Posterior cingulate gyrus (tissue), 11 donors: ENCODE data around the gene TAF12.
"Not testable (repeated sequence)": the region's sequence is repeated elsewhere in the genome, so short reads cannot be mapped to it uniquely, and the experiment has no call there.

Experiments used
- DNase-seq, 10 donors: peaks; one replicate each; pipeline versions ENCODE4 v3.0.0 to v3.0.0-alpha.2; 2020 to 2021; ENCODE audit warnings: mixed read lengths in 3 of 10
- intact Hi-C: fragments of 100-400 bp; cut with DNase I; formaldehyde crosslinking; loops from one replicate; pipeline ENCODE4 v1.15.1; 2023

TAF12 gene, protein sequence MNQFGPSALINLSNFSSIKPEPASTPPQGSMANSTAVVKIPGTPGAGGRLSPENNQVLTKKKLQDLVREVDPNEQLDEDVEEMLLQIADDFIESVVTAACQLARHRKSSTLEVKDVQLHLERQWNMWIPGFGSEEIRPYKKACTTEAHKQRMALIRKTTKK

DNA sequence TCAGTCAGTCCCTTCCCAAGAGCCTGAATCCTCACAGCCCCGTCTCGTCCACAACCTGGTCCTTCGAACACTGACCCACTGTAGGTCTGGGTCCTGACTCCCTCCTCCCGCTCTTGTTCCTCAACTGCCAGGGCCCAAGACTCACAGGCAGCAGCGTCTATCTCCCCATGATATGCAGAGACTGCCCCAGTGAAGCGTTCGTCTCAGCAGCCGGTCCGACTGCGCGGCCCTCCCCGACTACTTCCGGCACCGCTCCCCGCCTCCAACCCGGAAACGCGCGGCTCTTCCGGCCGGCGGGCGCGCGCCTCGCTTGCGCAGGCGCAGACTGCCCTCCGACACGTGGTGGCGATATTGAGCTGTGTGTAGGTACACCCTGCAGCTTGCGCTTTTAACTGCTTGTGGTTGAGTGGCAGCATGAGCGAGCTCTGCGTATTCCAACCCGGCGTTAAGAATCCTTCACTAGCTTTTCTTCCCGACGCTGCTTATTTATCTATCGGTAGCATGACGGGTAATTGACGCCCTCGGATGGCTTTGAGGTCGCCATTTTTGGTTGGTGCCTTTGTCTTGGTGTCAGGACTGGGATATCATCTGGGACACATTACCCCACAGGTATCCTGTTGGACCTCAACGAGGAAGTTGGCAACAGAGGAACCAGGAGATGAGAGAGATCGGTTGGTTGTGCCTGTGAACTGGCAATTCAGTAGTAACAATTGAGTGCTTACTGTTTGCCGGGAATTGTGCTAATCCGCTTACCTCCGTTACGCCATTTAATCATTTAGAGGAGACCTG, at the start of gene TAF12:
TSS of gene TAF12 (minus strand) at position 221 of the 789 bp plus-strand sequence. CDS start 20,986 bp downstream, outside the sequence.
- intact Hi-C loops = loop anchor here (1.0 to 10.0 kb wide), 2 partner anchors 93 to 232 kb away; partner anchors contain the start of gene YTHDF2
- DNase-seq = peak; percentile 81 to 97 (median 86)

DNA sequence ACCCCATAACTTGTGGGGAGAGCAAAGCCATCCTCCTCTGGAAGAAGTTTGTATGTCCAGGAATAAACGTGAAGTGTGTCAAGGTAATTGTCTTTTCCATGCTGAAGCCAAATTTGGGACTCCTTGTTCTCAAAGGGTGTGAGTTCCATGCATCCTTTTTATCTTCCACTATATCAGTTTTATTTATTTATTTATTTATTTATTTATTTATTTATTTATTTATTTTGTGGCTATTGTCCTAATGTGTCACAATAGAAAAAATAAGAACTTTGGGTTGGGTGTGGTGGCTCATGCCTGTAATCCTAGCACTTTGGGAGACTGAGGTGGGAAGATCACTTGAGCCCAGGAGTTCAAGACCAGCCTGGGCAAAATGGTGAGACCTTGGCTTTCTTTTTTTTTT, 48.8 kb upstream of the TAF12 start:
- not testable (repeated sequence) for DNase-seq

DNA sequence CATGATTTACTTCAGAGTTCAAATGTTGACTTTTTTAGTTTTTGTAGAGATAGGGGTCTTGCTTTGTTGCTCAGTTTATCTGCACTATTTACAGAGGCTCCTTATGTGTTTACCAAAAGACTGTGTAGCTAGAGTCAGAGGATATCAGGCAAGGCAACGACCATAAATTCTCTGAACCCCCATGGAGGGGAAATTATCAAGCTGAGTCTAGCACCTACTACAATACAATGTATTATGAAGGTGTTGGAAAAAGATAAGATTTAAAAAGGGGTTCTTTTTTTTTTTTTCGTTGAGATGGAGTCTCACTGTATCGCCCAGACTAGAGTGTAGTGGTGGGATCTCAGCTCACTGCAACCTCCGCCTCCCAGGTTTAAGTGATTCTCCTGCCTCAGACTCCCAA, 42.1 kb upstream of the TAF12 start:
- DNase-seq = peak in 1 of 10 donors; percentile 2
- intact Hi-C loops = no loop called here

More for the DNA sequence above, 48.8 kb upstream of the TAF12 start:
- intact Hi-C loops = not testable (repeated sequence)

DNA sequence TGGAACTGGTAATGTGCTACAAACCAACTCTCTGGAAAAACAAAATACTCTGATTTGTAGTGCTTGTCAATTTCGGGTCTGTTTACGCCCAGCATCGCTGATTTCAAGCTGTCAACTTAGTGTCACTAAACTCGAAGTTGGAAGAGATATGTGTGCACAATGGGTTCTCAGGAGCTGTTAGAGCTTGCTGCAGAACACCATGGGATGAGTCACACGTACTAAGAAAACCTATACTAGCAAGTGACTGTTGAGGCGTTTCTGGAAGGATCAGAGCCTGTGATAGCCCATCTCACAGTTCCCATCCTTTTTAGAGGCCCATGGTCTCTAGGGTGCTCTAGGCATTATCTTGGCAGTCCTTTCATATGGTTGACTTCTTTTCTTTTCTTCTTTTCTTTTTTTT, 40.0 kb upstream of the TAF12 start:
- no peak for DNase-seq
- intact Hi-C loops = no loop called here

DNA sequence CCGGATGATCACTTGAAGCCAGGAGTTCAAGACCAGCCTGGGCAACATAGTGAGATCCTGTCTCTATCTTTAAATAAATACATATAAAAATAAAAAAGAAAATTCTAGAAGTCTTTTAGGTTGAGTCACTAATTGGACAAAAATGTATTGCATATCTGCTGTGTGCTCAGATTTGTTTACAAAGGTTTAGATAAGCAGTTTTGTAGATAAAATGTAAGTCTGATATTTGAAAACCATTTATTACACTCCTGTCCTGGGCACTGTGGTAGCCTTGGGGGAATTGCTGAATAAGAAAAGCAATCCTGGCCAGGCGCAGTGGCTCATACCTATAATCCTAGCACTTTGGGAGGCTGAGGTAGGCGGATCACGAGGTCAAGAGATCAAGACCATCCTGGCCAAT, 37.3 kb upstream of the TAF12 start:
- peak in 1 of 10 donors; percentile 23 for DNase-seq
- intact Hi-C loops = no loop called here

DNA sequence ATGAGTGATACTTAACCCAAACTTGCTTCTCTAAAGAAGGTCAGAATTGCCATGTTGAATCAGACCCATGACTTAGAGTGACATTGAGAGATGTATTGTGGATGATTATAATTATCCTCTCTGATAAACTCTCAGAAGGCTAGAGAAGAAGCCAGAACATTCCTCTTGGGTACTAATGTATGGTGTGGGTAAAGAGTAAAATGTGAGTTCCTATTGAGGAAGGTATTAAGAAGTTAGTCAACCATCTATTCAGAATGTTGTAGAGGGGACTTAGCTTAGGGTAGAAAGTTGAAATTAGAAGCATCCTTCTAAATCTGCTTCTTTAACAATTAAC, 33.0 kb upstream of the TAF12 start:
- DNase-seq = no peak
- intact Hi-C loops = no loop called here

DNA sequence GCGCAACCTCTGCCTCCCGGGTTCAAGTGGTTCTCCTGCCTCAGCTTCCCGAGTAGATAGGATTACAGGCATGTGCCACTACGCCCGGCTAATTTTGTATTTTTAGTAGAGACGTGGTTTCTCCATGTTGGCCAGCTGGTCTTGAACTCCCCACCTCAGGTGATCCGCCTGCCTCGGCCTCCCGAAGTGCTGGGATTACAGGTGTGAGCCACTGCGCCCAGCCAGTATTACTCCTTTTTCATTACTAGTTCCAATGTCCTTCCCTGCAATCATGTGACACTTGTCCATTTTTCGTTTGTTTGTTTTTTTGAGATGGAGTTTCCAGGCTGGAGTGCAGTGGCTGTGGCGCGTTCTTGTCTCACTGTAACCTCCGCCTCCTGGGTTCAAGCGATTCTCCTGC, 30.1 kb upstream of the TAF12 start:
- intact Hi-C loops = not testable (repeated sequence)

DNA sequence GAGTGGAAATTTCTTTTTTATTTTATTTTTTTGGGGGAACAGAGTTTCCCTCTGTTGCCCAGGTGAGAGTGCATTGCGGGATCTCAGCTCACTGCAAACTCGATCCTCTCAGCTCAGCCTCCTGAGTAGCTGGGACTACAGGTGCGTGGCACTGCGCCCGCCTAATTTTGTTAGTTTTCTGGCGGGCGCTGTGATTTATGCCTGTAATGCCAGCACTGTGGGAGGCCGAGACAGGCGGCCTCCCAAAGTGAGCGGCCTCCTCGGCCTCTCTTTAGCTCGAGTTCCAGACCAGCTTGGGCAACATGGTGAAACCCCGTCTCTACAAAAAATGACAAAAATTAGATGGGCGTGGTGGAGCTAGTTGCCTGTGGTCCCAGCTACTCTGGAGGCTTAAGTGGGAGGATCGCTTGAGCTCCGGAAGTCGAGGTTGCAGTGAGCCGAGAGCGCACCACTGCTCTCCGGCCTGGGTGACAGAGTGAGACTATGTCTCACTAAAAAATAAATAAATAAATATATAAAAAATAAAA, 28.4 kb upstream of the TAF12 start:
- DNase-seq = peak in 2 of 10 donors; percentile 29 to 30
- intact Hi-C loops = no loop called here

More for the DNA sequence above, 30.1 kb upstream of the TAF12 start:
- DNase-seq = peak in 2 of 10 donors; percentile 60 to 63

DNA sequence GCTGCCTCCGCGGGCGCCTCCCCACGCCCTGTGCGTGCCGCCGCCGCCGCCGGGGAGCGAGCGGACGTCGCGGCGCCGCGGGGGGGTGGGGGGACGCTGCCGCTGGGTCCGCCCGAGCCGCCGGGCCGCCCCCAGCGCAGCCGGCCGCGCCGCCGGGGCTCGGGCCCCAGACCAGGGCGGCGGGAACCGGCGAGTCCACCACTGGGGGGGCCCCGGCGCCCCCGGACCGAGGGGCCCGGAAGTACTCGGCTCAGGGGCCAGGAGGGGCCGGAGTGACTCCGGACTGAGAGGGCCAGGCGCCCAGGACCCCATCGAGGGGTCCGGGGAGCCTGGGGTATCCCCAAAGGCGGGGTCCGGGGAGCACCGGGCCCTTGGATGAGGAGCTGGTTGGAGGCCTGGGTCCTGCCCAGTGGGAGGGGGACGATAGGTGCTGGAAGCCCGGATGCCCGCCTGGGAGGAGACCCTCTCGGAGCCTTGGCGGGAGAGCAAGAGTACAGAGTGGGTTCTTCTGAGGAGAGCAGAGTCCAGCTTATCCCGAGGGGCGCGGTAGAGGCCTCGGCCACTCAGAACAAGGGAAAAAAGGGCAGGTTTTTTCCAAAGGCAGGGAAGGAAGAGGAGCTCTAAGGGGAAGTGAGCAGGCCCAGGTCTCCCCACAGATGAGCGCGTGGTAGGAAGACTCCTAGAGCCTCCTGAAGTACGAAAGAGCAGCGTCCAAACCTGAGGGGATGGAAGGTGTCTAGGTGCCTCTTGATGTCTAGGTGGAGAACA, 26.3 kb upstream of the TAF12 start:
- peak; percentile 31 to 91 (median 41) for DNase-seq
- intact Hi-C loops = loop anchor here (1.0 kb wide), 2 partner anchors 21 to 67 kb away; partner anchors contain the start of genes RNU11 and YTHDF2

DNA sequence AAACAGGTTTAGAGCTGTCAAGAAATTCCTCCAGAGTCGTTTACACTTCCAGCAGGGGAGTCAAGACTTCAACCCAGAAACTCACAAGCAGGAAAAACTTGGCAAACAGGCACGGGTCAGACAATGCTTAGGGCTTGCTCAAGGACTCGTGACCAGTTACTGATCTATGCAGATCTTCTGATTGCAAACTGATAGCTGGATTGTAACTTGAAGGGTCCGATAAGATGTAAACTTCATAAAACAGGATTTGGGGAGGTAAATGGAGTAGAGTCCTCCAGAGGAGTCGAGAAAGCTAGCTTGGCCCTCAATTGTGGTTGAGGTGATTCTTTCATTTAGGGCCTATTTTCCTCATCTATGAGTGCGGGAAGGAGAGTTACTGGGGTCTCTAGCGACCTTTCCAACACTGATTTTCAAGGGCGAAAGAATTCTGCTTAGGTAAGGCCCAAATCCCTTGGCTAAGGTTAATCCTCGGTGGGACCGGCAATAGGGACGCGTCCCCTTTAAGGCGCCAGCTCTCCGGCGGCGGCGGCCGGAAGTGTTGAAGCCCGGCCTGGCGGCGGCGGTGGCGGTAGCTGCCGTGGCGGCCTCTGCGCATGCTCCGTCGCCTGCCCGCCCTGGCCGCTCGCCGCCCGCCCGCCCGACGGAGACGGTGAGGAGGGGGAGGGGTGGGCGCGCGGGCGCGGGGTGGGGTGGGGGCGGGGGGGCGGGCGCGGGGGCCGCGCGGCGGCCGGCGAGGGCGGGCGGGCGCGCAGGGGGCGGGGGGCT, 25.5 kb upstream of the TAF12 start, which contains the start of gene GMEB1:
TSS of gene GMEB1 (plus strand) at position 594 of the 765 bp plus-strand sequence. CDS start 14,829 bp downstream, outside the sequence.
- intact Hi-C loops = loop anchor here (1.0 kb wide), 1 partner anchor 68 kb away; the partner anchor contains the start of gene YTHDF2
- DNase-seq = peak; percentile 73 to 98 (median 82)

DNA sequence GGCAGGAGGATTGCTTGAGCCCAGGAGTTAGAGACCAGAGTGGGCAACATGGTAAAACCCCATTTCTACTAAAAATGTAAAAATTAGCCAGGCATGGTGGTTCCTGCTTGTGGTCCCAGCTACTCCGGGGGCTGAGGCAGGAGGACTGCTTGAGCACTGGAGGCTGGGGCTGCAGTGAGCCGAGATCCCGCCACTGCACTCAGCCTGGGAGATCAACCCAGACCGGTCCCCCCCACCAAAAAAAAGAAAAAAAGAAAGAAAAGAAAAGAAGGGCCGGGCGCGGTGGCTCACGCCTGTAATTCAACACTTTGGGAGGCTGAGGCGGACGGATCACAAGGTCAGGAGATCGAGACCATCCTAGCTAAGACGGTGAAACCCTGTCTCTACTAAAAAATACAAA, 23.9 kb upstream of the TAF12 start:
- peak in 2 of 10 donors; percentile 8 to 54 for DNase-seq
- intact Hi-C loops = no loop called here

DNA sequence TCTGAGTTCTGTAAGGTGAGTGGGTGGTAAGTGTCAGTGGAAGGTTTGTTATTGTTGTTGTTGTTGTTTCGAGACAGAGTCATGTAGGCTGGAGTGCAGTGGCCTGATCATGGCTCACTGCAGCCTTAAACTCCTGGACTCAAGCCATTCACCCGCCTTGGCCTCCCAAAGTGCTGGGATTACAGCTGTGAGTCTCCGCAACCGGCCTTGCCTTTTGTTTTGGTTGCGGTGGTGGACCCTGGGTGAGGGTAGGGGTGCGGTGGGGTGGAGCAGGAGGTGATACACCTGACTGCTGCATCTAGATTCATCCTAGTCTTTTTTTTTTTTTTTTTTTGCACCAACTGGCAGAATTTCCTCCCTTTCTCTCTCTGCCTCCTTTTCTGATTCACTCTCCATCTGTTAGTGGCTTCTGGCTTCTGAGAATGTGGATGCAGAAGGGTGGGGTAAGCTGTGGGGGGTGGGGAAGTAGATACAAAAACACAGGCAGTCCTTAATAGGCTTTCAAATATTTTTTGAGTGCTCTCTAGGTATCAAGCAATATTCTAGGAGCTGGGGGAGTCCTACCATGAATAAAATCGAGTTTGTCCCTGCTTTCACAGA, 21.1 kb upstream of the TAF12 start:
- intact Hi-C loops = no loop called here
- DNase-seq = peak in 2 of 10 donors; percentile 63 to 74

DNA sequence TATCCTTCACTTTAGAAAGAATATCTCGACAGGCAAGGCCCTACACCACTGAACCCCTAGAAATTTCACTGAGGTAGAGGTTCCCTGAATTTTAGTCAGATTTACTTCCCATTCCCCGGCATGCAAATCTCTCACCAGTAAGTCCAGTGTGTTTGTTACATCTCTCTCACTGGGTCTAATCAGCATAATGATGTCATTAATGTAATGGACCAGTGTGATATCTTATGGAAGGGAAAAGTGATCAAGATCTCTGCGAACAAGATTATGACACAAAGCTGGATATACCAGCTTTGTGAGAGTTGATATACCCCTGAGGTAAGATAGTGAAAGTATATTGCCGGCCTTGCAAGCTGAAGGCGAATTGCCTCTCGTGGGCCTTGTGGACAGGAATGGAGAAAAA, 13.5 kb upstream of the TAF12 start:
- intact Hi-C loops = no loop called here
- DNase-seq = no peak

DNA sequence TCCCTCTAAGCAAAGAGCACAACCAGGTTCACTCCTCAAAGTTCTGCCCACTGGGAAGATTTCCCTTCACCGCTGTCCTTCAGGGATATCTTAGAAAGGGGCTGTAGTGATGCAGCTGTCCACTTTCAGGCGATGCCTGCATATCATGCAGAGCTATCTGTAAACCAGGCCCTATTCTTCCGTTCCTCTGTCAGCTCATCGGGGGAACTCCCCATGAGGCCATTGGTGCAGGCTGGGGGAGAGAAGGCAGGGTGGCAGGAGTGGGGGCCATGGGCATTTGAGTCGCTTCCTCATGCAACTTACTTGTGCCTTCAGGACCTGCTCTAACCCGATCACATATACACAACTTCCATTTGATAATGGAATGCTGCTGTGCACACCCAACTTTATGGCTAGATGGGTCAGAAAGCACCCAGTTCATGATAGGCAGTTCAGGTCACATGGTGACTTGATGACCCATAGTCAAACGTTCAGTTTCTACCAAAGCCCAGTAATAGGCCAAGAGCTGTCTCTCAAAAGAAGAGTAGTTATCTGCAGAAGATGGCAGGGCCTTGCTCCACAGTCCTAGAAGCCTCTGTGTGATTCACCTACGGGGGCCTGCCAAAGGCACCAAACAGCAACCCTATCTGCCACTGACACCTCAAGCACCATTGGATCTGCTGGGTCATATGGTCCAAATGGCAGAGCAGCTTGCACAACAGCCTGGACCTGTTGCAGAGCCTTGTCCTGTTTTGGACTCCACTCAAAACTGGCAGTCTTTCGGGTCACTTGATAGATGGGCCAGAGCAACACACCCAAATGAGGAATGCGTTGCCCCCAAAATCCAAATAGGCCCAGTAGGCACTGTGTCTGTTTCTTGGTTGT, 12.8 kb upstream of the TAF12 start:
- intact Hi-C loops = not testable (repeated sequence)
- DNase-seq = peak in 2 of 10 donors; percentile 23 to 48

DNA sequence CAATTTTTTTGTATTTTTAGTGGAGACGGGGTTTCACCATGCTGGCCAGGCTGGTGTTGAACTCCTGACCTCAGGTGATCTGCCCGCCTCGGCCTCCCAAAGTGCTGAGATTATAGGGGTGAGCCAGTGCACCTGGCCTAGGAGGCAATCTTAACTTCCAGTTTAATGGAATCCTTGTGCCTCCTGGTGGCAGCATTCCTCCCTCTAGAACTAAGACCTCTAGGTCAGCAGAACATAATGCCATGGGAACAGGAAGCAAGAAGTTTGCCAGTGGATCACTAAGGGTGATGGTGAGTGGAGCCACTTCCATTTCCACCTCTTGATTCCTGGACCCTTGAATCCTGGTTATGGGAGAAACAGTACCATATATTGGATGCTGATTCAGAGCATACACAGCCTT, 11.0 kb upstream of the TAF12 start:
- intact Hi-C loops = not testable (repeated sequence)

DNA sequence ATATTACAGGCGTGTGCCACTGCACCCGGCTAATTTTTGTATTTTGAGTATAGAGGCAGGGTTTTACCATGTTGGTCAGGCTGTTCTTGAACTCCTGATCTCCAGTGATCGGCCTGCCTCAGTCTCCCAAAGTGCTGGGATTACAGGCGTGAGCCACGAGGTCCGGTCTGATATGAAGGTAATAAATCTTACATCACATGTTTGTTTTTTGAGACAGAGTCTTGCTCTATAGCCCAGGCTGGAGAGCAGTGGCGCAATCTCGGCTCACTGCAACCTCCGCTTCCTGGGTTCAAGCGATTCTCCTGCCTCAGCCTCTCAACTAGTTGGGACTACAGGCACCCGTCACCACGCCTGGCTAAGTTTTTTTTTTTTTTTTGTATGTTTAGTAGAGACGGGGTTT, 10.2 kb upstream of the TAF12 start:
- peak in 2 of 10 donors; percentile 39 to 72 for DNase-seq
- intact Hi-C loops = not testable (repeated sequence)

More for the DNA sequence above, 11.0 kb upstream of the TAF12 start:
- peak in 2 of 10 donors; percentile 9 to 27 for DNase-seq

DNA sequence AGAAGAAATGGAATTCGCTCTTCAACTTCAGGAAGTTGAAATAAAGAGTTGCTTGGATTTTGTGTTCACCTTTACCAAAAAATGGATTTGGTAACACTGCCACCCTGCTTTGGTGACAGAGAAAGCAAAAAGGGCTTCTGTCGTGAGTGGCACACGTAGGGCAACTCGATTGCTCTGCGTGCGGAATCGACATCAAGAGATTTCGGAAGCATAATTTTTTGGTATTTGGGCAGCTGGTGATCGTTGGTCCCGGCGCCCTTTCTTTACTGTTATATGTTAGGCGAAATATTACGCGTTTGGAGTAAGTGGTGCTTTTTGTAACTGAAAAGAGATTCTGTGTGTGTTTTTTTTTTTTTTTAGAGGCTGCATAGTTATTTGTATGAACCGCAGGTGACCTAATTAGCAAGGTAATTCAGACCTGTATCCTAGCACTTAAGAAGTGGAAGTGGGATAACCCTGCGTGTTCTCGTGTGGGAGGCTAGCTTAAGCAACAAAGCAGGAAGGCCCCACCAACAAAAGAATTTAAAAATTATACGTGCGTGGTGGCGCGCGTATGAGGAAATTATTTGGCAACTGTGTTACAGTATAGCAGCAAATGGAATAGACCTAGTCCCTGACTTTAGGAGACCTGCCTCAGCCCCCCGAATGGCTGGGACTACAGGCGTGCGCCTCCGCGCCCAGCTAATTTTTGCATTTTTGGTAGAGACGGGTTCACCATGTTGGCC, 5.8 kb upstream of the TAF12 start, which contains the start of gene RNU11:
TSS of gene RNU11 (plus strand) at position 127 of the 725 bp plus-strand sequence.
- intact Hi-C loops = loop anchor here (1.0 to 10.0 kb wide), 2 partner anchors 21 to 226 kb away; no protein-coding TSS in a partner anchor
- peak; percentile 71 to 97 (median 79) for DNase-seq
